Bronchial epithelial cell (primary cell): ENCODE measurements around the gene KRTAP16-1. TPM values are rescaled to one million over a fixed set of nuclear protein-coding genes. Genes with fewer than 3 reads are reported as not detected.
A peak's percentile ranks its signal among the peaks of the same experiment; 100 is the strongest.
"Not testable (repeated sequence)": the region's sequence is repeated elsewhere in the genome, so short reads cannot be mapped to it uniquely, and the experiment has no call there.

Source experiments
- DNase-seq: peaks from one replicate; pipeline ENCODE4 v3.0.0-alpha.2; 2010; ENCODE audit warnings: low read depth
- FAIRE-seq: peaks from 2 replicates; lab custom pipeline; 2011; peaks lifted over from hg19 to GRCh38; lab: Jason Lieb, UNC
- H3K27me3 ChIP-seq: 2 replicates; pipeline ENCODE4 v1.5.1; 2011; ENCODE audit warnings: low read length; ENCODE audit not compliant: control insufficient read depth, insufficient read depth
- H3K36me3 ChIP-seq: 2 replicates; pipeline ENCODE4 v1.5.1; 2011; ENCODE audit warnings: low read length; ENCODE audit not compliant: control insufficient read depth, insufficient read depth
- H3K4me3 ChIP-seq: 2 replicates; pipeline ENCODE4 v1.5.1; 2011; ENCODE audit warnings: mild to moderate bottlenecking, low read depth, low read length, control low read depth
- total RNA-seq: library from RNA; depleted of rRNA; stranded (reverse); fragments of >200 nt; gene quantifications from 2 replicates; pipeline ENCODE4 v1.2.1, GENCODE V29; 2014
- TF ChIP-seq, protein P1 (sequence below): IDR thresholded peaks from 2 replicates; pipeline ENCODE4 v1.5.1; 2011; ENCODE audit warnings: mild to moderate bottlenecking, moderate library complexity, low read length, control low read depth, inconsistent platforms; ENCODE audit not compliant: insufficient read depth, severe bottlenecking

Gene KRTAP16-1
- total RNA-seq, 1 donor from 2014 or later = not detected

- DNase-seq = no peak
- no peak for FAIRE-seq
- no peaks in the 10 kb centered on the region for H3K27me3 ChIP-seq
- H3K36me3 ChIP-seq = no peaks in the 10 kb centered on the region
- TF ChIP-seq, protein P1, sequence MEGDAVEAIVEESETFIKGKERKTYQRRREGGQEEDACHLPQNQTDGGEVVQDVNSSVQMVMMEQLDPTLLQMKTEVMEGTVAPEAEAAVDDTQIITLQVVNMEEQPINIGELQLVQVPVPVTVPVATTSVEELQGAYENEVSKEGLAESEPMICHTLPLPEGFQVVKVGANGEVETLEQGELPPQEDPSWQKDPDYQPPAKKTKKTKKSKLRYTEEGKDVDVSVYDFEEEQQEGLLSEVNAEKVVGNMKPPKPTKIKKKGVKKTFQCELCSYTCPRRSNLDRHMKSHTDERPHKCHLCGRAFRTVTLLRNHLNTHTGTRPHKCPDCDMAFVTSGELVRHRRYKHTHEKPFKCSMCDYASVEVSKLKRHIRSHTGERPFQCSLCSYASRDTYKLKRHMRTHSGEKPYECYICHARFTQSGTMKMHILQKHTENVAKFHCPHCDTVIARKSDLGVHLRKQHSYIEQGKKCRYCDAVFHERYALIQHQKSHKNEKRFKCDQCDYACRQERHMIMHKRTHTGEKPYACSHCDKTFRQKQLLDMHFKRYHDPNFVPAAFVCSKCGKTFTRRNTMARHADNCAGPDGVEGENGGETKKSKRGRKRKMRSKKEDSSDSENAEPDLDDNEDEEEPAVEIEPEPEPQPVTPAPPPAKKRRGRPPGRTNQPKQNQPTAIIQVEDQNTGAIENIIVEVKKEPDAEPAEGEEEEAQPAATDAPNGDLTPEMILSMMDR = no peak
- no peak overlapping the region for H3K4me3 ChIP-seq
These were observed 22.1 kb downstream of the KRTAP16-1 start for GRCh38 chr17:41287050-41287449.

DNA sequence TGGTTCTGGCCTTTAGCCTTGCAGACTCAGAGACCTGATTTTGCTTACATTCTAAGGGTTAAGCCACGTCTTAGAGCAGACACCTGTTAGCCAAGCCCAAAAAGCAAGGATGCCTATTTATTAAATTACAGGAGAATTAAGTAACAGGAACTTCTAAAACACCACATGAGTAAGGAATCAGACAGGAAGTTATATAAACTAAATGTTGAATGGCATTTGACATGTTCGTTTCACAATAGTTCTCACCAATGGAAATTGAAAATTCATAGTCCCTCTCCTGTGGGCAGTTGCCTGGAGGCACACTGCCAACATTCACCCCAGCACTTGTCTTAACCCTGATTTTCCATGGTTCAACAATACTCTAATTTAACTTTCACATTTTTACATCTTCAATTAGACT lies 24.6 kb downstream of the KRTAP16-1 start:
- FAIRE-seq (no peak), DNase-seq (peak; percentile 28)
- H3K36me3 ChIP-seq = no peaks in the 10 kb centered on the region
- H3K27me3 ChIP-seq = no peaks in the 10 kb centered on the region
- TF ChIP-seq, protein P1 = no peak
- H3K4me3 ChIP-seq = no peak overlapping the region

DNA sequence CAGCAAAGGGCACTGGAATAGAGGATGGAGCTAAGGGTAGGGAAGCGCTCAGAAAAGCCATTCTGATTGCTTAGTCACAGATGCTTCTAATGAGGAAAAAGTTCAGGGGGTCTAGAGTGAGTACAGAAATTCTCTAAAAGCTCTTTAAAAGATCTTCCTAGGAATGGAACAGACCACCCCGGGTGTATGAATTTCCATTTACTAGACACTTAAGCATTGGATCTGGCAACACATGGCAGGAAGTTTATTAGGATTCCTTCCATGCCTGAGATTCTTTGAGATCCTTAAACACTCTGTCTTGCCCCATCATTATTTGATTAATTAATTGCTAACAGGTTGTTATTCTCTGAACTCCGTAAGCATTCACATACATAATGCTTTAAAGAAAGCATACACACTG lies 25.1 kb downstream of the KRTAP16-1 start:
- no peaks in the 10 kb centered on the region for H3K36me3 ChIP-seq
- DNase-seq (no peak), FAIRE-seq (no peak)
- no peak overlapping the region for H3K4me3 ChIP-seq
- TF ChIP-seq, protein P1 = no peak
- H3K27me3 ChIP-seq = no peaks in the 10 kb centered on the region

DNA sequence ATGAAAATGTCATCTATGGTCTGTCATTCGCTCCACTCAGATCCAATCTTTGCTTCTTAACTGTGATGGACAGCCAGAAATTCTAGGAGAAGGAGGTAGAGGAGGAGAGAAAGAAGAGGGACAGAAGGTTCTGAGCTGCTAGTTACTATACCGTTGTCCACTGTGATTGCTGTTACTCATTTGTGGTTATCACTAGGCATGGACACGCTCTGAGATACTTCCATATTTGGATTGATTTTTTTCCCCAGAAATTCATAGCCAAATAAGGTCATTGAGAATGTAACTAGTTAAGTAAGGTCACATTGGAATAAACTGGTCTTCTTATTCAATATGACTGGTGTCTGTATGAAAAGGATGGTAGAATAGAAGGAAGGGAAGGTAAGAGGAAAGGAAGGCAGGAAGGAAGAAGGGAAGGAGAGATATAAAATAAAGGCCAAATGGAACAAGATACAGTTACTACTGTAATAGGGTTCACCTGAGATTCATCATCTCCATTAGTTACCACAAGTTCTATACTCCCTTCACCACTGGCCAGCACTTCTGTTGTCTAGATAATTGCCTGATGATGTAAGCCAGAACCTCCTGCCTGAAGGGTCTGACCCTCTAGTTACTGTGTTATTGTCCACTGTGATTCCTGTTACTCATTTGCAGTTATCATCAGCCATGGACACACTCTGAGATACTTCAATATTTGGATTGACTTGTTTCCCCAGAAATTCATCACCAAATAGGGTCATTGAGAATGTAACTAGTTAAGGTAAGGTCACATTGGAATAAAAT lies 30.7 kb downstream of the KRTAP16-1 start:
- FAIRE-seq = peak; percentile 13

GRCh38 chr17:41275648-41276190 lies 33.4 kb downstream of the KRTAP16-1 start, which contains the start of gene KRTAP9-7:
KRTAP9-7 (plus strand) TSS chr17:41275698; CDS start chr17:41275698, 0 bp downstream.
- H3K4me3 ChIP-seq, H3K27me3 ChIP-seq, FAIRE-seq: not testable (repeated sequence)

More for the DNA sequence above, 30.7 kb downstream of the KRTAP16-1 start:
- Histone ChIP-seq H3K36me3 (no peaks in the 10 kb centered on the region), H3K27me3 (no peaks in the 10 kb centered on the region), H3K4me3 (no peak overlapping the region)
- TF ChIP-seq, protein P1 = no peak
- no peak for DNase-seq

DNA sequence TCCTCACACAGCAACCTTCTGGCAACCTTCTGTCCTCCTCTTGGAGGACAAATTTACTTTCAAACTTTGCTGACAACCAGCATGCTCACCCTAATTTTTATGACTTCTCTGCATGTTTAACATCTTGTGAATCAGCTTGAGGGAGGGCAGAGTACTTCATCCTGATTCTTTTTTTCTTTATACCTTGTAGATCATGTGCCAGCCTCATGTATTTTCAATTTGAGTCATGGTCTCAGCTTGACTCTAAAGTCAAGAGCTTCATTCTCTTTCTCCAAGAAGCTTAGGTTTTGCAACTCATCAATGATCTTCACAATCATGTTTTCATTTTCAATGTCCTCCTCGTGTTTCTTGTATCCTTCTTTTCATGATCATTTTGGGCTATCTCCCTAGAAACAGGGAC lies 37.3 kb downstream of the KRTAP16-1 start:
- no peaks in the 10 kb centered on the region for H3K27me3 ChIP-seq
- DNase-seq = no peak
- FAIRE-seq = no peak
- H3K4me3 ChIP-seq = no peak overlapping the region
- TF ChIP-seq, protein P1 = no peak
- H3K36me3 ChIP-seq = no peaks in the 10 kb centered on the region

More at GRCh38 chr17:41275648-41276190, 33.4 kb downstream of the KRTAP16-1 start, which contains the start of gene KRTAP9-7:
- DNase-seq, H3K36me3 ChIP-seq: not testable (repeated sequence)

GRCh38 chr17:41271323-41271722 lies 37.8 kb downstream of the KRTAP16-1 start:
- H3K4me3 ChIP-seq, FAIRE-seq, H3K36me3 ChIP-seq, DNase-seq, H3K27me3 ChIP-seq: not testable (repeated sequence)
